ENCODE measurements around the gene PGLYRP4.
"Not testable (repeated sequence)": the region's sequence is repeated elsewhere in the genome, so short reads cannot be mapped to it uniquely, and the experiment has no call there.

Gene PGLYRP4

DNA sequence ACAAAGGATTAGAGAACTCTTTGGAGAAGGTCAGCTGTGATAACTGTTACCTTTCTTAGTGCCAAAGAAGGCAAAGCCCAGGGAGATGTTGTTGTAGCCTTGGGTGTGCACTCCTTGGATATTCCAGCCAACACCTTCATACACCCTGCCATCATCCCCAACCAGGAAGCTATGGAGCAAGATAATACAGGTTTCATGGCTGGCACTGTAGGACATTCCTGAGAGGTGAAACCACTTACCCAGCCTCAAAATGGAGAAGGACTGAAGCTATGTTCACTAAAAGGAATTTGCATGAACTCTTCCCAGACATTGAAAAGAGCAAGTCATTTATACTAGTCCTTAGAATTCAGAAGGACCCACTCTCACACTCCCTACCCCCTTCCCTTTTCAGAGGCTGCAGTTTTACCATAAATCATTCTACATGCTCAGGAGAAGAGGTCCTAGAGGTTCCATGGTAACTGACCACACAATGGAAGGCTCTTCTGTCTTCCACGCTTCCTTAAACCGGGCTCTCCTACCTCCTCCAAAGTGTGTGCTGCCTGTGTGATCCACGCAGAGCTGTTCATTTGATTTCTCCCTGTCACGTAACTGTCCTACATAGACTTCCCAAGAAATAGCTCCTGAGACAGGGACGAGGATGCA, 5.5 kb downstream of the PGLYRP4 start:
- H3K36me3 ChIP-seq (ENCODE audit: insufficient read depth, low read length): no peaks in the 10 kb centered on the region
- H3K27me3 ChIP-seq (ENCODE audit: control insufficient read depth in 1 of 2, insufficient read depth in 2 of 2, low read length in 2 of 2): peaks cover 6 to 8% of the 10 kb centered on the region in 2 donors
- H3K27ac ChIP-seq (ENCODE audit: low read depth, low read length): no peak overlapping the region
- no peak overlapping the region for H3K4me3 ChIP-seq (ENCODE audit: low read depth in 1 of 2, low read length in 2 of 2)
- H3K9ac ChIP-seq (ENCODE audit: low read length): no peak overlapping the region
- H3K9me3 ChIP-seq (ENCODE audit: low read length): no peaks in the 10 kb centered on the region
- H3K4me1 ChIP-seq (ENCODE audit: insufficient read depth, low read length): no peaks in the 10 kb centered on the region

GRCh38 chr1:153342178-153342577, 6.5 kb downstream of the PGLYRP4 start:
- H3K9ac ChIP-seq (ENCODE audit: low read length): no peak overlapping the region
- H3K27me3 ChIP-seq (ENCODE audit: control insufficient read depth in 1 of 2, insufficient read depth in 2 of 2, low read length in 2 of 2): peaks cover 6 to 8% of the 10 kb centered on the region in 2 donors
- no peaks in the 10 kb centered on the region for H3K36me3 ChIP-seq (ENCODE audit: insufficient read depth, low read length)
- H3K9me3 ChIP-seq (ENCODE audit: low read length): no peaks in the 10 kb centered on the region
- no peak overlapping the region for H3K4me3 ChIP-seq (ENCODE audit: low read depth in 1 of 2, low read length in 2 of 2)
- H3K4me1 ChIP-seq (ENCODE audit: insufficient read depth, low read length): no peaks in the 10 kb centered on the region
- H3K27ac ChIP-seq (ENCODE audit: low read depth, low read length): no peak overlapping the region

DNA sequence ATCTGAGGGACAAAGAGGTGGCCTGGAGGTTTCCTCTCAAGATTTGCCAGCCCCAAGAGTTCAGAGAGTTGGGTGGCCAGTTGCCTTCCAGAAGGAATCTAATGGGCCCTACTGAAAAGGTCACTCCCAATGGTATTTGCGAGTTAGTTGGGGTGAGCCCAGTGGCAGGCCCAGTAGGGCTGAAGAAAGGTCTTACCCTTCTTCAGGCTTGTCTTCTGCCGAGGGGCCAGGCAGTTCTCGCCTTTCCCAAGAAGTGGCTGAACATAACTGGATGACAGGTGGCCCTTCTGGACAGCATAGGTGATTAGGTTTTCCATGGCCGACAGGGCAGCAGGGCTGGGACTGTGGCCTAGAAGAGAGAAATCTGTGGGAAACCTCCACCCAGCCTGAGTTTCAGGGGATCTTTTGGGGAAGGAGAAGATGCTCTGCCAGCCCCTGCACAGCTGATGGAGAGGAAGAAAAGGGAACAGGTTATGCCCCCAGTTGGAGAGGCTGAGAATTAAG, 7.2 kb downstream of the PGLYRP4 start:
- H3K27me3 ChIP-seq (ENCODE audit: control insufficient read depth in 1 of 2, insufficient read depth in 2 of 2, low read length in 2 of 2): peaks cover 5 to 8% of the 10 kb centered on the region in 2 donors
- no peak overlapping the region for H3K9ac ChIP-seq (ENCODE audit: low read length)
- H3K9me3 ChIP-seq (ENCODE audit: low read length): no peaks in the 10 kb centered on the region
- no peak overlapping the region for H3K4me3 ChIP-seq (ENCODE audit: low read depth in 1 of 2, low read length in 2 of 2)
- H3K27ac ChIP-seq (ENCODE audit: low read depth, low read length): no peak overlapping the region
- H3K36me3 ChIP-seq (ENCODE audit: insufficient read depth, low read length): no peaks in the 10 kb centered on the region
- no peaks in the 10 kb centered on the region for H3K4me1 ChIP-seq (ENCODE audit: insufficient read depth, low read length)

- Histone ChIP-seq H3K9me3 (ENCODE audit: low read length) (no peaks in the 10 kb centered on the region), H3K4me1 (ENCODE audit: insufficient read depth, low read length) (no peaks in the 10 kb centered on the region), H3K4me3 (ENCODE audit: low read depth in 1 of 2, low read length in 2 of 2) (no peak overlapping the region), H3K27me3 (ENCODE audit: control insufficient read depth in 1 of 2, insufficient read depth in 2 of 2, low read length in 2 of 2) (peaks cover 0 to 2% of the 10 kb centered on the region in 2 donors), H3K27ac (ENCODE audit: low read depth, low read length) (no peak overlapping the region), H3K36me3 (ENCODE audit: insufficient read depth, low read length) (no peaks in the 10 kb centered on the region), H3K9ac (ENCODE audit: low read length) (no peak overlapping the region)
Observed at GRCh38 chr1:153340356-153340755, 8.3 kb downstream of the PGLYRP4 start.

- H3K36me3 ChIP-seq (ENCODE audit: insufficient read depth, low read length): no peaks in the 10 kb centered on the region
- H3K27ac ChIP-seq (ENCODE audit: low read depth, low read length): no peak overlapping the region
- H3K4me3 ChIP-seq (ENCODE audit: low read depth in 1 of 2, low read length in 2 of 2): no peak overlapping the region
- no peaks in the 10 kb centered on the region for H3K4me1 ChIP-seq (ENCODE audit: insufficient read depth, low read length)
- no peak overlapping the region for H3K9ac ChIP-seq (ENCODE audit: low read length)
- no peaks in the 10 kb centered on the region for H3K9me3 ChIP-seq (ENCODE audit: low read length)
- H3K27me3 ChIP-seq (ENCODE audit: control insufficient read depth in 1 of 2, insufficient read depth in 2 of 2, low read length in 2 of 2): no peaks in the 10 kb centered on the region
Observed at GRCh38 chr1:153339802-153340201, 8.8 kb downstream of the PGLYRP4 start.

- Histone ChIP-seq H3K27me3 (ENCODE audit: control insufficient read depth in 1 of 2, insufficient read depth in 2 of 2, low read length in 2 of 2) (no peaks in the 10 kb centered on the region), H3K27ac (ENCODE audit: low read depth, low read length) (no peak overlapping the region), H3K4me3 (ENCODE audit: low read depth in 1 of 2, low read length in 2 of 2) (no peak overlapping the region), H3K9me3 (ENCODE audit: low read length) (no peaks in the 10 kb centered on the region), H3K4me1 (ENCODE audit: insufficient read depth, low read length) (no peaks in the 10 kb centered on the region), H3K9ac (ENCODE audit: low read length) (no peak overlapping the region), H3K36me3 (ENCODE audit: insufficient read depth, low read length) (no peaks in the 10 kb centered on the region)
Observed at GRCh38 chr1:153337980-153338853, 10.4 kb downstream of the PGLYRP4 start.

- Histone ChIP-seq H3K27me3 (ENCODE audit: control insufficient read depth in 1 of 2, insufficient read depth in 2 of 2, low read length in 2 of 2) (no peaks in the 10 kb centered on the region), H3K9me3 (ENCODE audit: low read length) (no peaks in the 10 kb centered on the region), H3K9ac (ENCODE audit: low read length) (no peak overlapping the region), H3K36me3 (ENCODE audit: insufficient read depth, low read length) (no peaks in the 10 kb centered on the region), H3K27ac (ENCODE audit: low read depth, low read length) (no peak overlapping the region), H3K4me1 (ENCODE audit: insufficient read depth, low read length) (no peaks in the 10 kb centered on the region), H3K4me3 (ENCODE audit: low read depth in 1 of 2, low read length in 2 of 2) (no peak overlapping the region)
Observed at GRCh38 chr1:153336650-153337049, 12.0 kb downstream of the PGLYRP4 start.

GRCh38 chr1:153333902-153334301, 14.7 kb downstream of the PGLYRP4 start:
- no peaks in the 10 kb centered on the region for H3K27me3 ChIP-seq (ENCODE audit: control insufficient read depth in 1 of 2, insufficient read depth in 2 of 2, low read length in 2 of 2)
- H3K9me3 ChIP-seq (ENCODE audit: low read length): no peaks in the 10 kb centered on the region
- H3K4me3 ChIP-seq (ENCODE audit: low read depth in 1 of 2, low read length in 2 of 2): no peak overlapping the region
- no peaks in the 10 kb centered on the region for H3K4me1 ChIP-seq (ENCODE audit: insufficient read depth, low read length)
- H3K9ac ChIP-seq (ENCODE audit: low read length): no peak overlapping the region
- no peak overlapping the region for H3K27ac ChIP-seq (ENCODE audit: low read depth, low read length)
- H3K36me3 ChIP-seq (ENCODE audit: insufficient read depth, low read length): no peaks in the 10 kb centered on the region

DNA sequence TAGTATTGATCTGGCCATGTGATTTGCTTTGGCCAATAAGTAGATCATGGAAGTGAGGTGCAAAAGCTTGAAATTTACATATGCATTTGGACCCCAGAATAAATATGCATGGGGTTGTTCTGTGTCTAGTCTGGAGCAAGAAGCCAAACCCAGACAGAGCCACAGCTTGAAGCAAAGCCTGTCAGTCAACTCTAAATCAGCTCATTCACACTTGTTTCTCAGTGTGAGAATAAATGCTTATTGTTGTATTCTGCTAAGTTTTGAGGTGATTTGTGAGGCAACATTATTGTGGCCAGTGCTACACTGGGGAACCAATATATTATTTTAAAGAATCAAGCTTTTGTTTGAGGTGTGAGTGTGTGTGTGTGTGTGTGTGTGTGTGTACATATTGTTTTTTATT, 23.7 kb downstream of the PGLYRP4 start:
- Histone ChIP-seq H3K9me3 (ENCODE audit: low read length) (peaks cover 13% of the 10 kb centered on the region), H3K4me1 (ENCODE audit: insufficient read depth, low read length) (no peaks in the 10 kb centered on the region), H3K27ac (ENCODE audit: low read depth, low read length) (no peak overlapping the region), H3K27me3 (ENCODE audit: control insufficient read depth in 1 of 2, insufficient read depth in 2 of 2, low read length in 2 of 2) (no peaks in the 10 kb centered on the region), H3K9ac (ENCODE audit: low read length) (no peak overlapping the region), H3K36me3 (ENCODE audit: insufficient read depth, low read length) (no peaks in the 10 kb centered on the region), H3K4me3 (ENCODE audit: low read depth in 1 of 2, low read length in 2 of 2) (no peak overlapping the region)

GRCh38 chr1:153322568-153322967, 26.1 kb downstream of the PGLYRP4 start:
- Histone ChIP-seq H3K27me3 (ENCODE audit: control insufficient read depth in 1 of 2, insufficient read depth in 2 of 2, low read length in 2 of 2) (no peaks in the 10 kb centered on the region), H3K36me3 (ENCODE audit: insufficient read depth, low read length) (no peaks in the 10 kb centered on the region), H3K9me3 (ENCODE audit: low read length) (peaks cover 13% of the 10 kb centered on the region), H3K4me3 (ENCODE audit: low read depth in 1 of 2, low read length in 2 of 2) (no peak overlapping the region), H3K9ac (ENCODE audit: low read length) (no peak overlapping the region), H3K4me1 (ENCODE audit: insufficient read depth, low read length) (no peaks in the 10 kb centered on the region), H3K27ac (ENCODE audit: low read depth, low read length) (no peak overlapping the region)

DNA sequence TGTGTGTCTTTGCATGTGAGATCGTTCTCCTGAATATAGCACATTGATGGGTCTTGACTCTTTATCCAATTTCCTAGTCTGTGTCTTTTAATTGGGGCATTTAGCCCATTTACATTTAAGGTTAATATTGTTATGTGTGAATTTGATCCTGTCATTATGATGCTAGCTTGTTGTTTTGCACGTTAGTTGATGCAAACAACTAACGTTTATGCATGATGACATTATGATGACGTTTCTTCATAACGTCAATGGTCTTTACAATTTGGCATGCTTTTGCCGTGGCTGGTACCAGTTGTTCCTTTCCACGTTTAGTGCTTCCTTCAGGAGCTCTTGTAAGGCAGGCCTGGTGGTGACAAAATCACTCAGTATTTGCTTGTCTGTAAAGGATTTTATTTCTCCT, 30.5 kb downstream of the PGLYRP4 start:
- not testable (repeated sequence) for H3K27ac ChIP-seq (ENCODE audit: low read depth, low read length); H3K27me3 ChIP-seq (ENCODE audit: control insufficient read depth in 1 of 2, insufficient read depth in 2 of 2, low read length in 2 of 2); H3K4me1 ChIP-seq (ENCODE audit: insufficient read depth, low read length); H3K9ac ChIP-seq (ENCODE audit: low read length); H3K36me3 ChIP-seq (ENCODE audit: insufficient read depth, low read length); H3K4me3 ChIP-seq (ENCODE audit: low read depth in 1 of 2, low read length in 2 of 2)
- H3K9me3 ChIP-seq (ENCODE audit: low read length): peaks cover 13% of the 10 kb centered on the region

Measured in muscle layer of colon (tissue), 2 donors.